Ovary (tissue), 9 donors: Measurements from ENCODE around the gene CMTM7. TPM values are rescaled to one million over a fixed set of nuclear protein-coding genes. Genes with fewer than 3 reads are reported as not detected.

Source experiments
- DNase-seq, 5 donors: peaks; one replicate each; pipeline ENCODE4 v3.0.0-alpha.2; 2019 to 2020
- H3K27ac ChIP-seq, 2 donors: fragments of 200-600 bp; one replicate each; pipeline versions ENCODE4 v1.5.1 to v1.8.0; 2019 to 2022
- H3K27me3 ChIP-seq: fragments of 200-600 bp; one replicate; pipeline ENCODE4 v1.8.0; 2022
- H3K36me3 ChIP-seq: fragments of 200-600 bp; sonication (generic); one replicate; pipeline ENCODE4 v1.5.1; 2019
- H3K4me1 ChIP-seq: one replicate; pipeline ENCODE4 v1.8.1; 2013; ENCODE audit warnings: mild to moderate bottlenecking, moderate library complexity; ENCODE audit not compliant: insufficient read depth
- H3K4me3 ChIP-seq: fragments of 200-600 bp; sonication (generic); one replicate; pipeline ENCODE4 v1.5.1; 2017
- H3K9me3 ChIP-seq, 2 donors: fragments of 200-600 bp in 1 of 2; sonication (generic) in 1 of 2; one replicate each; pipeline versions ENCODE4 v1.5.1 to v1.8.1; 2013 to 2019; ENCODE audit warnings: mild to moderate bottlenecking in 1 of 2, moderate library complexity in 1 of 2
- CTCF ChIP-seq, 3 donors: fragments of 450-650 bp in 2 of 3; fragments of 200-600 bp in 1 of 3; IDR thresholded peaks; one replicate each; pipeline versions ENCODE4 v1.5.1 to v1.8.0; 2016 to 2022; ENCODE audit warnings: antibody characterized with exemption in 3 of 3, mild to moderate bottlenecking in 1 of 3
- EP300 ChIP-seq: sonication (generic); formaldehyde crosslinking; IDR thresholded peaks from one replicate; pipeline ENCODE4 v1.6.1; 2017; ENCODE audit warnings: antibody characterized with exemption
- POLR2A ChIP-seq: fragments of 450-650 bp; IDR thresholded peaks from one replicate; pipeline ENCODE4 v1.6.1; 2017; ENCODE audit warnings: antibody characterized with exemption, mild to moderate bottlenecking, moderate library complexity
- WGBS, 3 donors: extraction: QIAGEN DNeasy Blood & Tissue Kit in 1 of 3; methylation state at CpG; one replicate each; pipeline versions ENCODE4 v1.1.5 to v1.1.7; 2013 to 2017; 5-methylcytosine and 5-hydroxymethylcytosine counted together
- intact Hi-C, 4 donors: fragments of 100-400 bp; cut with DNase I; formaldehyde crosslinking; loops; one replicate each; pipeline versions ENCODE4 v1.11.0 to v1.15.1; 2022 to 2023
- polyA plus RNA-seq, 2 donors: library from polyadenylated mRNA; stranded (reverse); fragments of 200-250 nt in 1 of 2; fragments of 350-450 nt in 1 of 2; fragmentation: Illumina TruSeq in 1 of 2; extraction: RNeasy Lipid Tissue Mini Kit (QIAGEN cat#74804) in 1 of 2; gene quantifications; one replicate each; pipeline ENCODE4 v1.2.3, GENCODE V29; 2013 to 2014
- total RNA-seq, 7 donors: library from RNA; depleted of rRNA in 2 of 7; stranded (reverse); fragments of >200 nt in 2 of 7; fragmentation: NEBNext Ultra II Directional in 3 of 7; extraction: Animal tissue kit (Norgen Biotek cat#: 25700) in 3 of 7; gene quantifications; one replicate each; pipeline versions ENCODE4 v1.1.0 to v1.2.4, GENCODE V29; 2016 to 2023
- donor health status: DM: no; HTN: no; CAD: no; lungs with moderate emphysema.
- donor health status: DM: no; HTN: no; CAD: no.
- donor health status: Bipolar disorder and iron deficiency.
- donor health status: DM: yes; HTN: yes; CAD: no.
- donor health status: DM: no; HTN: no; CAD: no.
- donor health status: DM: yes; HTN: yes; CAD: no.

CMTM7 gene
- total and polyA plus RNA-seq, 9 donors = 2.7 to 63.4 (median 7.6) TPM

- intact Hi-C loops = loop anchor here in 1 of 4 donors (5.0 kb wide), 1 partner anchor 92 kb away; no protein-coding TSS in a partner anchor
- no peak for DNase-seq
- no peak overlapping the region for H3K4me3 ChIP-seq
- H3K4me1 ChIP-seq = peaks cover 2% of the 10 kb centered on the region
- no peaks in the 10 kb centered on the region for H3K27me3 ChIP-seq
- no peaks in the 10 kb centered on the region for H3K9me3 ChIP-seq
- 86 to 94% (median 92%) methylated on average over 2 of the region's 2 CpGs for WGBS, 3 donors
- H3K27ac ChIP-seq = no peak overlapping the region
- TF ChIP-seq CTCF (IDR thresholded peaks at IDR 0.05) (no peak), POLR2A (no peak), EP300 (no peak)
- no peaks in the 10 kb centered on the region for H3K36me3 ChIP-seq
Measured at GRCh38 chr3:32474201-32474600, 82.5 kb downstream of the CMTM7 start.

- TF ChIP-seq POLR2A (no peak), EP300 (no peak), CTCF (IDR thresholded peaks at IDR 0.05) (no peak)
- intact Hi-C loops = no loop called here
- no peak overlapping the region for H3K4me3 ChIP-seq
- H3K27me3 ChIP-seq = no peaks in the 10 kb centered on the region
- no peak overlapping the region for H3K27ac ChIP-seq
- H3K4me1 ChIP-seq = no peaks in the 10 kb centered on the region
- 90 to 96% (median 90%) methylated on average over 1 of the region's 1 CpG for WGBS, 3 donors
- H3K9me3 ChIP-seq = no peaks in the 10 kb centered on the region
- DNase-seq = no peak
- H3K36me3 ChIP-seq = no peaks in the 10 kb centered on the region
Measured at GRCh38 chr3:32480604-32481003, 89.0 kb downstream of the CMTM7 start.

- Histone ChIP-seq H3K4me1 (no peaks in the 10 kb centered on the region), H3K4me3 (no peak overlapping the region), H3K9me3 (no peaks in the 10 kb centered on the region), H3K27me3 (no peaks in the 10 kb centered on the region), H3K27ac (no peak overlapping the region), H3K36me3 (no peaks in the 10 kb centered on the region)
- no peak for DNase-seq
- intact Hi-C loops = no loop called here
- TF ChIP-seq POLR2A (no peak), EP300 (no peak), CTCF (IDR thresholded peaks at IDR 0.05) (no peak)
- 96 to 97% (median 96%) methylated on average over 3 of the region's 3 CpGs for WGBS, 3 donors
Measured at GRCh38 chr3:32481791-32482631, 90.4 kb downstream of the CMTM7 start.

- H3K4me3 ChIP-seq = no peak overlapping the region
- no peaks in the 10 kb centered on the region for H3K27me3 ChIP-seq
- H3K4me1 ChIP-seq = no peaks in the 10 kb centered on the region
- no peak for DNase-seq
- H3K36me3 ChIP-seq = no peaks in the 10 kb centered on the region
- 83 to 92% (median 84%) methylated on average over 1 of the region's 1 CpG for WGBS, 3 donors
- H3K27ac ChIP-seq = no peak overlapping the region
- intact Hi-C loops = no loop called here
- TF ChIP-seq EP300 (no peak), POLR2A (no peak), CTCF (IDR thresholded peaks at IDR 0.05) (no peak)
- H3K9me3 ChIP-seq = no peaks in the 10 kb centered on the region
Measured at GRCh38 chr3:32482693-32483092, 91.0 kb downstream of the CMTM7 start.
